Loucy (cell line): ENCODE results near the gene ALDH1A2.

ENCODE experiments used
- CTCF ChIP-seq: fragments of 200-600 bp; sonication (generic); conservative IDR thresholded peaks from 2 replicates; pipeline ENCODE4 v1.5.1; 2014; ENCODE audit warnings: mild to moderate bottlenecking, antibody characterized with exemption, low read length
- EZH2phosphoT487 ChIP-seq: fragments of 200-600 bp; IDR thresholded peaks from 2 replicates; pipeline ENCODE4 v1.6.1; 2018; ENCODE audit warnings: antibody characterized with exemption, mild to moderate bottlenecking, moderate library complexity, borderline replicate concordance

- TF ChIP-seq CTCF (no peak), EZH2phosphoT487 (no peak)
Measured at GRCh38 chr15:58095415-58095814, 29.9 kb upstream of the ALDH1A2 start.
